ENCODE data around the gene LCE2B.

GRCh38 chr1:152673016-152673415, 12.9 kb upstream of the LCE2B start:
- TF ChIP-seq CTCF (IDR thresholded peaks at IDR 0.05) (no peak), POLR2A (IDR thresholded peaks at IDR 0.05) (no peak)

Data from esophagus squamous epithelium (tissue), 4 donors.